ENCODE measurements around the gene MIAT.

Gene MIAT

GRCh38 chr22:26672590-26673468 is 15.4 kb downstream of the MIAT start (continued):
- TF ChIP-seq HIC1 (tag by site-specific recombination; IDR thresholded peaks at IDR 0.05) (no peak; the same call in 1 of the 2 replicates), ZNF660 (tag by site-specific recombination; IDR thresholded peaks at IDR 0.05) (peak; percentile 61; the same call in 1 of the 2 replicates), ZNF211 (tag by site-specific recombination; IDR thresholded peaks at IDR 0.05; ENCODE audit: low read depth) (no peak), SCRT2 (tag by site-specific recombination; IDR thresholded peaks at IDR 0.05) (no peak), ZNF600 (tag by site-specific recombination; IDR thresholded peaks at IDR 0.05) (no peak), ZNF449 (tag by site-specific recombination; IDR thresholded peaks at IDR 0.05) (no peak), ZNF2 (tag by site-specific recombination; IDR thresholded peaks at IDR 0.05) (no peak), ZNF791 (tag by site-specific recombination; IDR thresholded peaks at IDR 0.05) (no peak)
- TF ChIP-seq, protein P1, sequence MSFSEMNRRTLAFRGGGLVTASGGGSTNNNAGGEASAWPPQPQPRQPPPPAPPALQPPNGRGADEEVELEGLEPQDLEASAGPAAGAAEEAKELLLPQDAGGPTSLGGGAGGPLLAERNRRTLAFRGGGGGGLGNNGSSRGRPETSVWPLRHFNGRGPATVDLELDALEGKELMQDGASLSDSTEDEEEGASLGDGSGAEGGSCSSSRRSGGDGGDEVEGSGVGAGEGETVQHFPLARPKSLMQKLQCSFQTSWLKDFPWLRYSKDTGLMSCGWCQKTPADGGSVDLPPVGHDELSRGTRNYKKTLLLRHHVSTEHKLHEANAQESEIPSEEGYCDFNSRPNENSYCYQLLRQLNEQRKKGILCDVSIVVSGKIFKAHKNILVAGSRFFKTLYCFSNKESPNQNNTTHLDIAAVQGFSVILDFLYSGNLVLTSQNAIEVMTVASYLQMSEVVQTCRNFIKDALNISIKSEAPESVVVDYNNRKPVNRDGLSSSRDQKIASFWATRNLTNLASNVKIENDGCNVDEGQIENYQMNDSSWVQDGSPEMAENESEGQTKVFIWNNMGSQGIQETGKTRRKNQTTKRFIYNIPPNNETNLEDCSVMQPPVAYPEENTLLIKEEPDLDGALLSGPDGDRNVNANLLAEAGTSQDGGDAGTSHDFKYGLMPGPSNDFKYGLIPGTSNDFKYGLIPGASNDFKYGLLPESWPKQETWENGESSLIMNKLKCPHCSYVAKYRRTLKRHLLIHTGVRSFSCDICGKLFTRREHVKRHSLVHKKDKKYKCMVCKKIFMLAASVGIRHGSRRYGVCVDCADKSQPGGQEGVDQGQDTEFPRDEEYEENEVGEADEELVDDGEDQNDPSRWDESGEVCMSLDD (tag by site-specific recombination; IDR thresholded peaks at IDR 0.05) = peak; percentile 82
- TF ChIP-seq, protein P2, sequence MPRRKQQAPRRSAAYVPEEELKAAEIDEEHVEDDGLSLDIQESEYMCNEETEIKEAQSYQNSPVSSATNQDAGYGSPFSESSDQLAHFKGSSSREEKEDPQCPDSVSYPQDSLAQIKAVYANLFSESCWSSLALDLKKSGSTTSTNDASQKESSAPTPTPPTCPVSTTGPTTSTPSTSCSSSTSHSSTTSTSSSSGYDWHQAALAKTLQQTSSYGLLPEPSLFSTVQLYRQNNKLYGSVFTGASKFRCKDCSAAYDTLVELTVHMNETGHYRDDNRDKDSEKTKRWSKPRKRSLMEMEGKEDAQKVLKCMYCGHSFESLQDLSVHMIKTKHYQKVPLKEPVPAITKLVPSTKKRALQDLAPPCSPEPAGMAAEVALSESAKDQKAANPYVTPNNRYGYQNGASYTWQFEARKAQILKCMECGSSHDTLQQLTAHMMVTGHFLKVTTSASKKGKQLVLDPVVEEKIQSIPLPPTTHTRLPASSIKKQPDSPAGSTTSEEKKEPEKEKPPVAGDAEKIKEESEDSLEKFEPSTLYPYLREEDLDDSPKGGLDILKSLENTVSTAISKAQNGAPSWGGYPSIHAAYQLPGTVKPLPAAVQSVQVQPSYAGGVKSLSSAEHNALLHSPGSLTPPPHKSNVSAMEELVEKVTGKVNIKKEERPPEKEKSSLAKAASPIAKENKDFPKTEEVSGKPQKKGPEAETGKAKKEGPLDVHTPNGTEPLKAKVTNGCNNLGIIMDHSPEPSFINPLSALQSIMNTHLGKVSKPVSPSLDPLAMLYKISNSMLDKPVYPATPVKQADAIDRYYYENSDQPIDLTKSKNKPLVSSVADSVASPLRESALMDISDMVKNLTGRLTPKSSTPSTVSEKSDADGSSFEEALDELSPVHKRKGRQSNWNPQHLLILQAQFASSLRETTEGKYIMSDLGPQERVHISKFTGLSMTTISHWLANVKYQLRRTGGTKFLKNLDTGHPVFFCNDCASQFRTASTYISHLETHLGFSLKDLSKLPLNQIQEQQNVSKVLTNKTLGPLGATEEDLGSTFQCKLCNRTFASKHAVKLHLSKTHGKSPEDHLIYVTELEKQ (tag by site-specific recombination; IDR thresholded peaks at IDR 0.05; ENCODE audit: borderline replicate concordance) = no peak

GRCh38 chr22:26673486-26673885 is 16.1 kb downstream of the MIAT start:
- Histone ChIP-seq H3K4me1 (ENCODE audit: control insufficient read depth, insufficient read depth, low read length) (peaks cover 4% of the 10 kb centered on the region; the same call in 1 of the 2 replicates), H3K27ac (ENCODE audit: extremely low read depth, low read depth, low read length) (peak overlapping the region; percentile 73), H3K9me3 (ENCODE audit: control insufficient read depth, insufficient read depth, low read depth, low read length) (no peaks in the 10 kb centered on the region), H3K4me3 (ENCODE audit: low read depth, low read length) (peak overlapping the region; percentile 69), H3K36me3 (ENCODE audit: control insufficient read depth in 2 of 2, insufficient read depth in 1 of 2, low read length in 2 of 2) (no peaks in the 10 kb centered on the region)
- ChIA-PET CTCF (interaction anchor here (0.6 to 4.8 kb wide), 25 partner anchors 10 to 1600 kb away, joined by 3 to 30 read pairs (median 3); no protein-coding TSS in a partner anchor), POLR2A (interaction anchor here (1.1 to 1.5 kb wide), 2 partner anchors 8 to 12 kb away, joined by 3 to 5 read pairs; no protein-coding TSS in a partner anchor)
- TF ChIP-seq ZNF48 (tag by site-specific recombination; IDR thresholded peaks at IDR 0.05) (no peak), ZEB2 (tag by site-specific recombination; IDR thresholded peaks at IDR 0.05) (no peak), GFI1B (tag by site-specific recombination; IDR thresholded peaks at IDR 0.05) (no peak), ZNF670 (tag by site-specific recombination; IDR thresholded peaks at IDR 0.05; ENCODE audit: low read depth) (no peak), FEZF1 (tag by site-specific recombination; IDR thresholded peaks at IDR 0.05) (no peak), YY1 (tag by site-specific recombination; IDR thresholded peaks at IDR 0.05) (no peak), KLF16 (tag by site-specific recombination; IDR thresholded peaks at IDR 0.05) (no peak), ZNF560 (tag by site-specific recombination; IDR thresholded peaks at IDR 0.05; ENCODE audit: borderline replicate concordance) (no peak), ZBTB7A (tag by site-specific recombination; IDR thresholded peaks at IDR 0.05; ENCODE audit: low read depth) (no peak), ZNF24 (tag by site-specific recombination; IDR thresholded peaks at IDR 0.05) (no peak), ZBTB1 (tag by site-specific recombination; IDR thresholded peaks at IDR 0.05) (no peak)
- TF ChIP-seq, protein P3, sequence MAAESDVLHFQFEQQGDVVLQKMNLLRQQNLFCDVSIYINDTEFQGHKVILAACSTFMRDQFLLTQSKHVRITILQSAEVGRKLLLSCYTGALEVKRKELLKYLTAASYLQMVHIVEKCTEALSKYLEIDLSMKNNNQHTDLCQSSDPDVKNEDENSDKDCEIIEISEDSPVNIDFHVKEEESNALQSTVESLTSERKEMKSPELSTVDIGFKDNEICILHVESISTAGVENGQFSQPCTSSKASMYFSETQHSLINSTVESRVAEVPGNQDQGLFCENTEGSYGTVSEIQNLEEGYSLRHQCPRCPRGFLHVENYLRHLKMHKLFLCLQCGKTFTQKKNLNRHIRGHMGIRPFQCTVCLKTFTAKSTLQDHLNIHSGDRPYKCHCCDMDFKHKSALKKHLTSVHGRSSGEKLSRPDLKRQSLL (tag by site-specific recombination; IDR thresholded peaks at IDR 0.05) = no peak

Data from HEK293 (cell line).